ENCODE measurements around the gene RAMP2.
"Not testable (repeated sequence)": the region's sequence is repeated elsewhere in the genome, so short reads cannot be mapped to it uniquely, and the experiment has no call there.

- not testable (repeated sequence) for TF ChIP-seq ZNF331 (CRISPR knock-in tag; IDR thresholded peaks at IDR 0.05; ENCODE audit: low read depth); POLR2AphosphoS5 (IDR thresholded peaks at IDR 0.05; ENCODE audit: low read depth); CTCF (conservative IDR thresholded peaks at IDR 0.05; ENCODE audit: low read depth in 2 of 2); EZH2 (IDR thresholded peaks at IDR 0.05; ENCODE audit: low read depth, unreplicated experiment); ETS1 (IDR thresholded peaks at IDR 0.05); CREB1 (CRISPR knock-in tag; IDR thresholded peaks at IDR 0.05; ENCODE audit: low read depth); JUNB (IDR thresholded peaks at IDR 0.05; ENCODE audit: unreplicated experiment); REST (IDR thresholded peaks at IDR 0.05; ENCODE audit: unreplicated experiment); EZH2phosphoT487 (IDR thresholded peaks at IDR 0.05; ENCODE audit: unreplicated experiment); STAT1 (IDR thresholded peaks at IDR 0.05; ENCODE audit: unreplicated experiment); ZNF114 (CRISPR knock-in tag; IDR thresholded peaks at IDR 0.05); NANOG (IDR thresholded peaks at IDR 0.05; ENCODE audit: borderline replicate concordance); ZNF462 (CRISPR knock-in tag; IDR thresholded peaks at IDR 0.05)
These were observed 7.0 kb downstream of the RAMP2 start for GRCh38 chr17:42768006-42768405.
